ENCODE data around the gene FAM234B. TPM values are rescaled to one million over a fixed set of nuclear protein-coding genes. Genes with fewer than 3 reads are reported as not detected.

FAM234B gene
- polyA plus RNA-seq, 1 donor (not counting 4 experiments of a cell fraction or from before 2014, with no cell fraction given), result 4.5 TPM

GRCh38 chr12:13066459-13066858, 22.3 kb downstream of the FAM234B start:
- no peaks in the 10 kb centered on the region for H3K36me3 ChIP-seq (ENCODE audit: control insufficient read depth in 2 of 2, extremely low read depth in 1 of 2, insufficient read depth in 2 of 2, low read length in 2 of 2)
- TF ChIP-seq CTCF (optimal IDR thresholded peaks at IDR 0.05 in 1 of 3, IDR thresholded peaks at IDR 0.05 in 1 of 3, conservative IDR thresholded peaks at IDR 0.05 in 1 of 3; ENCODE audit: extremely low read depth in 1 of 3, insufficient read depth in 2 of 3, low read length in 3 of 3) (no peak), EZH2 (IDR thresholded peaks at IDR 0.05; ENCODE audit: low read length) (no peak)
- H3K9ac ChIP-seq (ENCODE audit: control insufficient read depth, extremely low read depth, insufficient read depth, low read length), result no peak overlapping the region
- dilution Hi-C loops (cut with MboI; ENCODE audit: extremely low pct_ligation_motif_present, low sequenced_read_pairs), result no loop called here
- H3K4me1 ChIP-seq (ENCODE audit: control insufficient read depth, extremely low read depth, insufficient read depth, low read length), result peaks cover 9% of the 10 kb centered on the region
- no peaks in the 10 kb centered on the region for H3K79me2 ChIP-seq (ENCODE audit: control insufficient read depth, insufficient read depth, low read length)
- H3K4me2 ChIP-seq (ENCODE audit: control insufficient read depth, extremely low read depth, insufficient read depth, low read depth, low read length), result no peak overlapping the region
- H4K20me1 ChIP-seq (ENCODE audit: control insufficient read depth, extremely low read depth, insufficient read depth, low read length), result no peaks in the 10 kb centered on the region
- peaks cover 2% of the 10 kb centered on the region for H3K9me1 ChIP-seq (ENCODE audit: control insufficient read depth, extremely low read depth, insufficient read depth, low read length)
- no peaks in the 10 kb centered on the region for H3K27me3 ChIP-seq (ENCODE audit: control insufficient read depth, extremely low read depth, insufficient read depth, low read length)
- H2AFZ ChIP-seq (ENCODE audit: control insufficient read depth, low read length), result no peak overlapping the region
- H3K9me3 ChIP-seq (ENCODE audit: control insufficient read depth, low read depth, low read length), result no peaks in the 10 kb centered on the region
- H3K4me3 ChIP-seq (ENCODE audit: control insufficient read depth in 2 of 3, extremely low read depth in 1 of 3, insufficient read depth in 2 of 3, low read depth in 1 of 3, low read length in 3 of 3), result no peak overlapping the region
- no peak overlapping the region for H3K27ac ChIP-seq (ENCODE audit: control insufficient read depth, insufficient read depth, low read length)
- DNase-seq (ENCODE audit: low read depth, low spot score), result no peak
- FAIRE-seq, result no peak

- dilution Hi-C loops (cut with MboI; ENCODE audit: extremely low pct_ligation_motif_present, low sequenced_read_pairs), result no loop called here
- Histone ChIP-seq H3K9me1 (ENCODE audit: control insufficient read depth, extremely low read depth, insufficient read depth, low read length) (peaks cover 2% of the 10 kb centered on the region), H3K79me2 (ENCODE audit: control insufficient read depth, insufficient read depth, low read length) (no peaks in the 10 kb centered on the region), H3K4me2 (ENCODE audit: control insufficient read depth, extremely low read depth, insufficient read depth, low read depth, low read length) (no peak overlapping the region), H3K9ac (ENCODE audit: control insufficient read depth, extremely low read depth, insufficient read depth, low read length) (no peak overlapping the region), H3K27me3 (ENCODE audit: control insufficient read depth, extremely low read depth, insufficient read depth, low read length) (no peaks in the 10 kb centered on the region), H3K36me3 (ENCODE audit: control insufficient read depth in 2 of 2, extremely low read depth in 1 of 2, insufficient read depth in 2 of 2, low read length in 2 of 2) (no peaks in the 10 kb centered on the region), H3K27ac (ENCODE audit: control insufficient read depth, insufficient read depth, low read length) (no peak overlapping the region), H3K4me1 (ENCODE audit: control insufficient read depth, extremely low read depth, insufficient read depth, low read length) (peaks cover 17% of the 10 kb centered on the region), H3K9me3 (ENCODE audit: control insufficient read depth, low read depth, low read length) (no peaks in the 10 kb centered on the region), H2AFZ (ENCODE audit: control insufficient read depth, low read length) (no peak overlapping the region), H4K20me1 (ENCODE audit: control insufficient read depth, extremely low read depth, insufficient read depth, low read length) (no peaks in the 10 kb centered on the region), H3K4me3 (ENCODE audit: control insufficient read depth in 2 of 3, extremely low read depth in 1 of 3, insufficient read depth in 2 of 3, low read depth in 1 of 3, low read length in 3 of 3) (no peak overlapping the region)
- FAIRE-seq (no peak), DNase-seq (ENCODE audit: low read depth, low spot score) (no peak)
- no peak for TF ChIP-seq CTCF (optimal IDR thresholded peaks at IDR 0.05 in 1 of 3, IDR thresholded peaks at IDR 0.05 in 1 of 3, conservative IDR thresholded peaks at IDR 0.05 in 1 of 3; ENCODE audit: extremely low read depth in 1 of 3, insufficient read depth in 2 of 3, low read length in 3 of 3)
These were observed 23.1 kb downstream of the FAM234B start for GRCh38 chr12:13067322-13067721.
